ENCODE results near the gene VCAN.

GRCh38 chr5:83543898-83544297 is 72.4 kb downstream of the VCAN start:
- TF ChIP-seq CTCF (IDR thresholded peaks at IDR 0.05) (no peak), POLR2A (IDR thresholded peaks at IDR 0.05) (no peak)

All from Peyer's patch (tissue), 4 donors.